ENCODE data around the gene IQGAP2.

GRCh38 chr5:76555717-76556116 is 152.6 kb downstream of the IQGAP2 start:
- TF ChIP-seq CTCF (IDR thresholded peaks at IDR 0.05) (no peak), POLR2A (IDR thresholded peaks at IDR 0.05) (no peak)
